Uterus (tissue), 2 donors: ENCODE results near the gene GPATCH4.

ENCODE experiments used
- CTCF ChIP-seq, 4 experiments: fragments of 200-600 bp in 2 of 4; fragments of 450-650 bp in 2 of 4; sonication (generic) in 2 of 4; IDR thresholded peaks; one replicate each; pipeline ENCODE4 v1.5.1; 2016 to 2019; ENCODE audit warnings: antibody characterized with exemption in 4 of 4, mild to moderate bottlenecking in 2 of 4, moderate library complexity in 1 of 4
- POLR2A ChIP-seq, 2 donors: fragments of 450-650 bp; IDR thresholded peaks; one replicate each; pipeline ENCODE4 v1.6.1; 2016; ENCODE audit warnings: antibody characterized with exemption in 2 of 2, mild to moderate bottlenecking in 1 of 2, moderate library complexity in 1 of 2

DNA sequence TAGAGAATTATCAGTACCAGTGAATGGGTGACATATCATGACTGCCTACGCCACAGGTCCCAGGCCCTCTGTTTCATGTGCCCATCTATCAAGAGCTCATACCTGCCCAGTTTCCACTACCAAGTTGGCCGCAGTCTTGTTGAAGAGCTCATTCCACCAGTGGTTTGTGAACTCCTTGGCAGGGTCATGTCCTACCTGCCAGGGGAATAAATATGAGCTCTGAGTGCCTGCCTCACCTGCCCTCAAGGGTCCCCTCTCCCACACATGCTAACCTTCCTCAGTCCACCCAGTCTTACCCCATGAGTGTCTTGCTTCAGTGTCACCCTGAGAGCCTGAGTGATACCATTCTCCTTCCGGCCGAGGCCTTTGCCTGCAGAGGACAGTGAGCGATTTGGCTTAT is 3.2 kb downstream of the GPATCH4 start:
- TF ChIP-seq CTCF (IDR thresholded peaks at IDR 0.05) (no peak), POLR2A (IDR thresholded peaks at IDR 0.05) (no peak)
